Smooth muscle cell (in vitro differentiated cells): ENCODE results near the gene POM121L2. TPM values are rescaled to one million over a fixed set of nuclear protein-coding genes. Genes with fewer than 3 reads are reported as not detected.
A peak's percentile ranks its signal among the peaks of the same experiment; 100 is the strongest.

ENCODE experiments used
- DNase-seq: peaks from one replicate; lab custom pipeline; 2025; ENCODE audit not compliant: unreplicated experiment; lab: John Stamatoyannopoulos, UW
- H2AFZ ChIP-seq: fragments of 200-600 bp; sonication (generic); 2 replicates; pipeline ENCODE4 v1.6.0; 2016; ENCODE audit warnings: antibody characterized with exemption, low read depth, mild to moderate bottlenecking
- H3F3A ChIP-seq: fragments of 200-600 bp; sonication (generic); 2 replicates; pipeline ENCODE4 v1.6.0; 2017; ENCODE audit warnings: antibody characterized with exemption, low read depth
- H3K27ac ChIP-seq: fragments of 200-600 bp; sonication (generic); 2 replicates; pipeline ENCODE4 v1.5.1; 2016; ENCODE audit warnings: low read depth, mild to moderate bottlenecking
- H3K27me3 ChIP-seq: fragments of 200-600 bp; sonication (generic); 2 replicates; pipeline ENCODE4 v1.6.1; 2016; ENCODE audit warnings: low read depth, mild to moderate bottlenecking
- H3K36me3 ChIP-seq: fragments of 200-600 bp; sonication (generic); 2 replicates; pipeline ENCODE4 v1.5.1; 2016; ENCODE audit warnings: low read depth
- H3K4me1 ChIP-seq: fragments of 200-600 bp; sonication (generic); 2 replicates; pipeline ENCODE4 v1.5.1; 2016; ENCODE audit warnings: low read depth
- H3K4me2 ChIP-seq: fragments of 200-600 bp; sonication (generic); 2 replicates; pipeline ENCODE4 v1.6.0; 2016; ENCODE audit warnings: mild to moderate bottlenecking
- H3K4me3 ChIP-seq: fragments of 200-600 bp; sonication (generic); 2 replicates; pipeline ENCODE4 v1.5.1; 2016; ENCODE audit warnings: mild to moderate bottlenecking
- H3K79me2 ChIP-seq: fragments of 200-600 bp; sonication (generic); 2 replicates; pipeline ENCODE4 v1.6.0; 2016; ENCODE audit warnings: low read depth, mild to moderate bottlenecking
- H3K9ac ChIP-seq: fragments of 200-600 bp; sonication (generic); 2 replicates; pipeline ENCODE4 v1.6.0; 2016; ENCODE audit warnings: low read depth
- H3K9me3 ChIP-seq: fragments of 200-600 bp; sonication (generic); replicated peaks from 2 replicates; pipeline ENCODE4 v1.5.1; 2016; ENCODE audit warnings: low read depth
- H4K20me1 ChIP-seq: fragments of 200-600 bp; sonication (generic); 2 replicates; pipeline ENCODE4 v1.6.0; 2016; ENCODE audit warnings: low read depth
- CTCF ChIP-seq: fragments of 200-600 bp; sonication (generic); IDR thresholded peaks from 2 replicates; pipeline ENCODE4 v1.5.1; 2017; ENCODE audit warnings: borderline replicate concordance, mild to moderate bottlenecking, antibody characterized with exemption; ENCODE audit not compliant: insufficient read depth, poor library complexity, severe bottlenecking
- WGBS: methylation state at CpG from one replicate; pipeline ENCODE4 v1.1.7; 2016; ENCODE audit warnings: low lambda C conversion rate; 5-methylcytosine and 5-hydroxymethylcytosine counted together
- polyA plus RNA-seq: library from polyadenylated mRNA; unstranded; fragments of >200 nt; fragmentation: Nextera tagmentation; extraction: Ambion mirVana; gene quantifications from 2 replicates; pipeline ENCODE4 v1.2.1, GENCODE V29; 2016
- total RNA-seq: library from RNA; depleted of rRNA; stranded (reverse); fragments of >200 nt; gene quantifications from 2 replicates; pipeline ENCODE4 v1.2.3, GENCODE V29; 2014

The POM121L2 gene
- total and polyA plus RNA-seq, 2 experiments from 2014 or later, result not detected

DNA sequence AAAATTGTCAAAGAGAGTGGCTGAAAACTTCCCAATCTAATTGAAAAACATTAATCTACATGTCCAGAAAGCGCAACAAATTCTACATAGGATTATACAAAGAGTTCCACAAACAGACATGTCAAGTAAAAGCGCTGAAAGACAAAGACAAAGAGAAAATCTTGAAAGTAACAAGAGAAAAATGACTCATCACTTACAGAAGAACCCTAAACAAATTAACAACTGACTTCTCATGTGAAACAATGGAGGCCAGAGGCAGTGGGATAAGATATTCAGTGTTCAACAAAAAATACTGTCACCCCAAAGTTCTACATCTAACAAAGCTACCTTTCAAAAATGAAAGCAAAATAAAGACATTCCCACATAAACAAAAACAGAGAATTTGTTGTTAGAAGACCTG, 2.0 kb upstream of the POM121L2 start:
- no peak for TF ChIP-seq CTCF
- Histone ChIP-seq H3K4me3 (no peak overlapping the region), H3K4me1 (peaks cover 4% of the 10 kb centered on the region), H3K36me3 (no peaks in the 10 kb centered on the region), H4K20me1 (no peaks in the 10 kb centered on the region), H2AFZ (no peak overlapping the region), H3K9ac (no peak overlapping the region), H3K4me2 (no peak overlapping the region), H3K79me2 (no peaks in the 10 kb centered on the region), H3K27me3 (peaks cover 31% of the 10 kb centered on the region), H3F3A (no peaks in the 10 kb centered on the region), H3K27ac (no peak overlapping the region), H3K9me3 (no peaks in the 10 kb centered on the region)
- DNase-seq, result no peak
- WGBS, result 95% methylated on average over 2 of the region's 2 CpGs

GRCh38 chr6:27312950-27313271, 838 bp upstream of the POM121L2 start:
- H3K4me2 ChIP-seq, result peak overlapping the region; percentile 86
- H3K4me3 ChIP-seq, result peak overlapping the region; percentile 73
- no peak for TF ChIP-seq CTCF
- no peak overlapping the region for H3K27ac ChIP-seq
- peaks cover 4% of the 10 kb centered on the region for H3K4me1 ChIP-seq
- no peak overlapping the region for H3K9ac ChIP-seq
- H3F3A ChIP-seq, result no peaks in the 10 kb centered on the region
- H3K9me3 ChIP-seq, result no peaks in the 10 kb centered on the region
- peak overlapping the region; percentile 96 for H2AFZ ChIP-seq
- H3K79me2 ChIP-seq, result no peaks in the 10 kb centered on the region
- 33% methylated on average over 8 of the region's 8 CpGs for WGBS
- DNase-seq, result no peak
- peaks cover 42% of the 10 kb centered on the region for H3K27me3 ChIP-seq
- no peaks in the 10 kb centered on the region for H4K20me1 ChIP-seq
- H3K36me3 ChIP-seq, result no peaks in the 10 kb centered on the region

DNA sequence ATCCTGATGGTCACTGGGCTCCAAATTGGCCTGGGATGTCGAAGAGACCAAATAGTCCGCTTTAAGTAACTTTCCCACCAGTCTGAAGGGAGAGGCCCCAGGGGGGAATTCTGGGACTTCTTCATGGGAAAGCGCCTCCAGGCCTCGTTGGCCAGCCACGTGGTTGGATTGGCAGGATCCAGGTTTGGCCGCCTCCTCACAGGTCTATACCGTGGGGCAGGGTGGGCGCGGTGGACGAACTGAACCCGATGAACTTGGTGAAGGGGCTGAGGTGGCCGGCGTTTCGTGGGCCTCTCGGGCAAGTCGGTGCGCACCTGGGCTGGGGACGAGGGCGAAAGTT, 297 bp downstream of the POM121L2 start:
- 18% methylated on average over 19 of the region's 19 CpGs for WGBS
- TF ChIP-seq CTCF, result no peak
- H3F3A ChIP-seq, result no peaks in the 10 kb centered on the region
- peak overlapping the region; percentile 86 for H3K4me2 ChIP-seq
- DNase-seq, result no peak
- no peak overlapping the region for H3K27ac ChIP-seq
- peaks cover 4% of the 10 kb centered on the region for H3K4me1 ChIP-seq
- no peaks in the 10 kb centered on the region for H3K79me2 ChIP-seq
- peak overlapping the region; percentile 73 for H3K4me3 ChIP-seq
- H3K27me3 ChIP-seq, result peaks cover 52% of the 10 kb centered on the region
- no peaks in the 10 kb centered on the region for H3K36me3 ChIP-seq
- H3K9ac ChIP-seq, result no peak overlapping the region
- no peaks in the 10 kb centered on the region for H3K9me3 ChIP-seq
- no peaks in the 10 kb centered on the region for H4K20me1 ChIP-seq
- H2AFZ ChIP-seq, result peak overlapping the region; percentile 96

- no peak for DNase-seq
- Histone ChIP-seq H3K9me3 (no peaks in the 10 kb centered on the region), H3K36me3 (no peaks in the 10 kb centered on the region), H2AFZ (no peak overlapping the region), H3K9ac (no peak overlapping the region), H3K27me3 (peaks cover 23% of the 10 kb centered on the region), H3K79me2 (no peaks in the 10 kb centered on the region), H3K4me2 (no peak overlapping the region), H4K20me1 (no peaks in the 10 kb centered on the region), H3K27ac (no peak overlapping the region), H3F3A (no peaks in the 10 kb centered on the region), H3K4me1 (no peaks in the 10 kb centered on the region), H3K4me3 (no peak overlapping the region)
- TF ChIP-seq CTCF, result no peak
- WGBS, result 58% methylated on average over 16 of the region's 16 CpGs
Observed at GRCh38 chr6:27303613-27304272, 8.3 kb downstream of the POM121L2 start.
